Dermis lymphatic vessel endothelial cell (primary cell): ENCODE measurements around the gene TUG1. TPM values are rescaled to one million over a fixed set of nuclear protein-coding genes. Genes with fewer than 3 reads are reported as not detected.

Experiments
- total RNA-seq: library from RNA; depleted of rRNA; stranded (reverse); fragments of >200 nt; gene quantifications from 2 replicates; pipeline ENCODE4 v1.2.1, GENCODE V29; 2014

The TUG1 gene
- total RNA-seq, result 41.9 and 46.4 TPM in 2 replicates

DNA sequence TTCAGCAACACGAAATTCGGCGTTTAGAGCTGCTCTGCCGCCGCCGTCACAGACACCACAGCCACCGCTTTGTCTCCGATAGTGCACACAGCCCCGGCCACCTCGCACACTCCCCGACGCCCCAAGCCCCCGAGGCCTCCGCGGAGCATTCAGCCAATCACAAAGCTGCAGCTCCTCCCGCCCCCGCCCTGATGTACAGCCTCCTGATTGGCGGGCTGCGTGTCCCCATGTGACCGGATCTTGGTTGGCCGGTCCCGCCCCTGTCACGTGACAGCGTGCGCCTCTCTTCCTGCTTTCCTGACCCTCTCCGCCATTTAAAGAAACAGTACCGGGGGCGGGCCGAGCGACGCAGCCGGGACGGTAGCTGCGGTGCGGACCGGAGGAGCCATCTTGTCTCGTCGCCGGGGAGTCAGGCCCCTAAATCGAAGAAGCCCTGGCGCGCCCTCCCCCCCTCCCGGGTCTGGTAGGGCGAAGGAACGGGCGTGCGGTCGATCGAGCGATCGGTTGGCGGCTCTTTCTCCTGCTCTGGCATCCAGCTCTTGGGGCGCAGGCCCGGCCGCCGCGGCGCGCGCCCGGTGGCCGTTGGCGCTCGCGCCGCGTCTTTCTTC lies at the start of gene TUG1:
Gene TUG1, plus strand, starts transcription at position 342 of the 608 bp plus-strand sequence.

DNA sequence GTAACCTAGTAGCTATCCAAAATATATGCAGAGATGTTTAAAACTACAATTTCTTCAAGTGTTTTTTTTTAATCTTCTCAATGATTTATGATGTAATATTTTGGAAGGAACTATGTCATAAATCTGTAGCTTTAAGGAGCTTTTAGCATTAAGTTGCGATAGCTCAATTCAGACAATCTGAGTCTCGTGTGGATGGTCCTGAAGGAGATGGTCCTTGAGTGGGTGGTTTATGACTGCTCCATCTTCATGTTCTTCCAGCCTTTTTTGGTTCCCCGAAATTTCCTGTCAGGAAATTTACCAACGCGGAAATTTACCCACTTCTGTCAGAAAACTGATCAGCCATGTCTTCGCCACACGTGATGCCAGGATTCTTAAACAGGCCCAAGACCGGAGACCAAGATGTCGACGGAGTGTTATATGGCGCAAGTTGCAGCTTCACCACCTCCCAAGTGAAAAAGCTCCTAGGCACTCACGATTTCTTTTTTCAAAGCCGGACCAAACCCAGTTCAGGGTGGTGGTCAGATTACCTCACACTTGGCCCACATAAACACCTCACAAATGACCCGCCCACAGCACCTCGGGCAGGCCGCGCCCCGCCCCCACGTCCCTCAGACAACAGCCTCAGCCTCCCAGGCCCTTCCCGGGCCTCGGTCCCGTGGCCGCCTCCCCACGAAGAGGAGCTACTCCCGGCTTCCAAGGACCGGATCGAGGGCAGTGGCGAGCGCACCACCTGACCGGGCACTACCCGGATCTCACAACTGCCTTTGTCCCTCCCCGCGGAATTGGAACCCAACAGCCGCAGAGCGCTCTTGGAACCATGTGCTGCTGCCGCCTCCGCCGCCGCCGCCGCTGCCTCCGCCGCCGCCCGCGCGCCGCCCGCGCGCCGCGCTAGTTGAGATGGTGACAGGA lies 796 bp upstream of the TUG1 start, which contains the start of gene MORC2:
Gene MORC2, minus strand, starts transcription at position 760 of the 909 bp plus-strand sequence. CDS start 885 bp downstream, outside the sequence.

Other genes starting within 250 kb of the TUG1 start
- 12.0 and 13.6 TPM in 2 replicates for gene MORC2, start 491 bp upstream of the TUG1 start, total RNA-seq
- gene SMTN, start 112.1 kb downstream of the TUG1 start, total RNA-seq, result 237 and 292 TPM in 2 replicates
- 15.4 and 19.6 TPM in 2 replicates for gene SELENOM, start 138.3 kb downstream of the TUG1 start, total RNA-seq
- 0.09 and 0.11 TPM in 2 replicates for gene INPP5J, start 153.7 kb downstream of the TUG1 start, total RNA-seq
- not detected in 2 replicates for gene PLA2G3, start 171.2 kb downstream of the TUG1 start, total RNA-seq
- 35.7 and 39.4 TPM in 2 replicates for gene RNF185, start 190.9 kb downstream of the TUG1 start, total RNA-seq
- gene LIMK2, start 243.0 kb downstream of the TUG1 start, total RNA-seq, result 57.2 and 92.9 TPM in 2 replicates